ENCODE data around the gene COL4A1.

DNA sequence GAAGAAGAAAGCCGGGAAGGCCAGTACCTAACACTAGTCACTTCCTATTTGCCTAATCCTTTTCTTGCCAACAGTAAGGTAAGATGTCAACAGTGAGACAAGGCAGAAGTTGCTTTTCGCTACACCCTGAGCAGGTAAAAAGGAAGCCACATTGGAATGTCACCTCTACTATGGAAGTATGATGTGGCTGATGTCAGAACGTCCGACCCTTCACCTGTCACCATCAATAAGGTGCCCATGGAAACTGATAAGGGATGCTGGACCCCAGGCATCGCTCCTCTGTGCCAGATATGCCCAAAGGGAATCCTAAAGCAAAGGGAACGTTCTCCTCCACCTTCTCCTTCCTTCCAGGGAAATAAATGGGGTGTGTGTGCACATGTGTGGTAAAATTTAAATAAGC is 34.3 kb downstream of the COL4A1 start:
- TF ChIP-seq, protein P1, sequence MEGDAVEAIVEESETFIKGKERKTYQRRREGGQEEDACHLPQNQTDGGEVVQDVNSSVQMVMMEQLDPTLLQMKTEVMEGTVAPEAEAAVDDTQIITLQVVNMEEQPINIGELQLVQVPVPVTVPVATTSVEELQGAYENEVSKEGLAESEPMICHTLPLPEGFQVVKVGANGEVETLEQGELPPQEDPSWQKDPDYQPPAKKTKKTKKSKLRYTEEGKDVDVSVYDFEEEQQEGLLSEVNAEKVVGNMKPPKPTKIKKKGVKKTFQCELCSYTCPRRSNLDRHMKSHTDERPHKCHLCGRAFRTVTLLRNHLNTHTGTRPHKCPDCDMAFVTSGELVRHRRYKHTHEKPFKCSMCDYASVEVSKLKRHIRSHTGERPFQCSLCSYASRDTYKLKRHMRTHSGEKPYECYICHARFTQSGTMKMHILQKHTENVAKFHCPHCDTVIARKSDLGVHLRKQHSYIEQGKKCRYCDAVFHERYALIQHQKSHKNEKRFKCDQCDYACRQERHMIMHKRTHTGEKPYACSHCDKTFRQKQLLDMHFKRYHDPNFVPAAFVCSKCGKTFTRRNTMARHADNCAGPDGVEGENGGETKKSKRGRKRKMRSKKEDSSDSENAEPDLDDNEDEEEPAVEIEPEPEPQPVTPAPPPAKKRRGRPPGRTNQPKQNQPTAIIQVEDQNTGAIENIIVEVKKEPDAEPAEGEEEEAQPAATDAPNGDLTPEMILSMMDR (IDR thresholded peaks at IDR 0.05) = no peak
- TF ChIP-seq POLR2A (IDR thresholded peaks at IDR 0.05) = no peak

All from gastroesophageal sphincter (tissue), 3 donors.